Activated CD4-positive, alpha-beta memory T cell treated with anti-CD3 and anti-CD28 coated beads, Interleukin-2, amount 10 ng/mL, durations not matched to agents 7 days and 5 days (primary cell): ENCODE data around the gene DGKD. TPM values are rescaled to one million over a fixed set of nuclear protein-coding genes. Genes with fewer than 3 reads are reported as not detected.

Experiments used
- CTCF ChIA-PET: fragments of 350-600 bp; sonication (Branson Sonifier 250); formaldehyde crosslinking; loops from one replicate; lab custom pipeline; 2021; ENCODE audit warnings: antibody characterized with exemption, inconsistent platforms; lab: Charles Lee
- POLR2A ChIA-PET: fragments of 350-600 bp; sonication (Branson Sonifier 250); formaldehyde crosslinking; loops from one replicate; lab custom pipeline; 2021; ENCODE audit warnings: antibody characterized with exemption; lab: Charles Lee
- DNase-seq: peaks from one replicate; pipeline ENCODE4 v3.0.0-alpha.2; 2020
- H3K27ac Mint-ChIP-seq: one replicate; pipeline ENCODE4 v1.8.0; 2021; ENCODE audit warnings: mild to moderate bottlenecking, mixed read lengths
- H3K27me3 Mint-ChIP-seq: one replicate; pipeline ENCODE4 v1.8.0; 2021; ENCODE audit warnings: mixed read lengths
- H3K36me3 Mint-ChIP-seq: one replicate; pipeline ENCODE4 v1.8.0; 2021; ENCODE audit warnings: low read depth, mixed read lengths
- H3K4me1 Mint-ChIP-seq: one replicate; pipeline ENCODE4 v1.8.0; 2021; ENCODE audit warnings: mixed read lengths
- H3K4me3 Mint-ChIP-seq: one replicate; pipeline ENCODE4 v1.8.0; 2021; ENCODE audit warnings: mild to moderate bottlenecking, mixed read lengths
- H3K9me3 Mint-ChIP-seq: one replicate; pipeline ENCODE4 v1.8.0; 2021; ENCODE audit warnings: mixed read lengths
- total RNA-seq, 2 experiments: library from RNA; stranded (reverse); gene quantifications; one replicate each; pipeline ENCODE4 v1.2.3, GENCODE V29; 2021

DGKD gene
- total RNA-seq, 2 experiments from 2014 or later = 77.8 to 78.3 TPM

- peak; percentile 65 for DNase-seq
- Mint-ChIP-seq H3K9me3 (peaks cover 1% of the 10 kb centered on the region), H3K27ac (peak overlapping the region; percentile 99), H3K4me1 (peaks cover 97% of the 10 kb centered on the region), H3K27me3 (no peaks in the 10 kb centered on the region), H3K36me3 (peaks cover 53% of the 10 kb centered on the region), H3K4me3 (peak overlapping the region; percentile 76)
- ChIA-PET CTCF (interaction anchor here (1.0 to 3.0 kb wide), 8 partner anchors 9 to 65 kb away, joined by 3 to 31 read pairs (median 6); no protein-coding TSS in a partner anchor), POLR2A (interaction anchor here (0.7 to 5.9 kb wide), 14 partner anchors 9 to 648 kb away, joined by 3 to 42 read pairs (median 4); no protein-coding TSS in a partner anchor)
These were observed 64.7 kb downstream of the DGKD start for GRCh38 chr2:233418761-233419546.

GRCh38 chr2:233419602-233420391 lies 65.5 kb downstream of the DGKD start:
- H3K27me3 Mint-ChIP-seq = no peaks in the 10 kb centered on the region
- POLR2A ChIA-PET = interaction anchor here (0.7 to 5.9 kb wide), 12 partner anchors 8 to 649 kb away, joined by 3 to 42 read pairs (median 5); no protein-coding TSS in a partner anchor
- peaks cover 5% of the 10 kb centered on the region for H3K9me3 Mint-ChIP-seq
- peaks cover 95% of the 10 kb centered on the region for H3K4me1 Mint-ChIP-seq
- peak overlapping the region; percentile 99 for H3K27ac Mint-ChIP-seq
- peak; percentile 70 for DNase-seq
- peaks cover 56% of the 10 kb centered on the region for H3K36me3 Mint-ChIP-seq
- peak overlapping the region; percentile 76 for H3K4me3 Mint-ChIP-seq
- CTCF ChIA-PET = interaction anchor here (0.8 to 3.0 kb wide), 7 partner anchors 10 to 66 kb away, joined by 4 to 31 read pairs (median 7); no protein-coding TSS in a partner anchor

- ChIA-PET POLR2A (interaction anchor here (0.9 to 5.9 kb wide), 11 partner anchors 11 to 169 kb away, joined by 3 to 42 read pairs (median 5); partner anchors contain the start of gene USP40), CTCF (interaction anchor here (1.1 to 2.5 kb wide), 7 partner anchors 11 to 342 kb away, joined by 3 to 35 read pairs (median 4); no protein-coding TSS in a partner anchor)
- peaks cover 62% of the 10 kb centered on the region for H3K36me3 Mint-ChIP-seq
- peak overlapping the region; percentile 76 for H3K4me3 Mint-ChIP-seq
- no peak for DNase-seq
- H3K27me3 Mint-ChIP-seq = no peaks in the 10 kb centered on the region
- H3K27ac Mint-ChIP-seq = peak overlapping the region; percentile 99
- peaks cover 90% of the 10 kb centered on the region for H3K4me1 Mint-ChIP-seq
- peaks cover 5% of the 10 kb centered on the region for H3K9me3 Mint-ChIP-seq
These were observed 67.0 kb downstream of the DGKD start for GRCh38 chr2:233421091-233421816.

GRCh38 chr2:233422050-233422639 lies 67.9 kb downstream of the DGKD start:
- peak overlapping the region; percentile 70 for H3K4me3 Mint-ChIP-seq
- ChIA-PET POLR2A (interaction anchor here (0.9 to 5.9 kb wide), 13 partner anchors 10 to 361 kb away, joined by 3 to 42 read pairs (median 4); partner anchors contain the start of gene USP40), CTCF (interaction anchor here (0.7 to 2.5 kb wide), 9 partner anchors 12 to 343 kb away, joined by 3 to 35 read pairs (median 4); no protein-coding TSS in a partner anchor)
- H3K36me3 Mint-ChIP-seq = peaks cover 67% of the 10 kb centered on the region
- peaks cover 12% of the 10 kb centered on the region for H3K9me3 Mint-ChIP-seq
- H3K27ac Mint-ChIP-seq = peak overlapping the region; percentile 99
- H3K27me3 Mint-ChIP-seq = no peaks in the 10 kb centered on the region
- DNase-seq = peak; percentile 85
- H3K4me1 Mint-ChIP-seq = peaks cover 92% of the 10 kb centered on the region

- POLR2A ChIA-PET = interaction anchor here (0.9 to 5.9 kb wide), 9 partner anchors 11 to 362 kb away, joined by 3 to 42 read pairs (median 5); no protein-coding TSS in a partner anchor
- Mint-ChIP-seq H3K4me3 (no peak overlapping the region), H3K36me3 (peaks cover 71% of the 10 kb centered on the region), H3K27ac (peak overlapping the region; percentile 99), H3K4me1 (peaks cover 91% of the 10 kb centered on the region), H3K27me3 (no peaks in the 10 kb centered on the region), H3K9me3 (peaks cover 12% of the 10 kb centered on the region)
- CTCF ChIA-PET = interaction anchor here (0.7 to 3.1 kb wide), 10 partner anchors 12 to 69 kb away, joined by 3 to 35 read pairs (median 6); no protein-coding TSS in a partner anchor
- DNase-seq = no peak
These were observed 68.6 kb downstream of the DGKD start for GRCh38 chr2:233422649-233423551.

GRCh38 chr2:233423552-233423860 lies 69.2 kb downstream of the DGKD start:
- no peak overlapping the region for H3K4me3 Mint-ChIP-seq
- H3K9me3 Mint-ChIP-seq = peaks cover 12% of the 10 kb centered on the region
- no peak for DNase-seq
- ChIA-PET CTCF (interaction anchor here (2.4 to 3.1 kb wide), 2 partner anchors 19 to 20 kb away, joined by 10 to 13 read pairs; no protein-coding TSS in a partner anchor), POLR2A (interaction anchor here (1.4 kb wide), 1 partner anchor 11 kb away, joined by 5 read pairs; no protein-coding TSS in a partner anchor)
- H3K36me3 Mint-ChIP-seq = peaks cover 76% of the 10 kb centered on the region
- H3K27me3 Mint-ChIP-seq = no peaks in the 10 kb centered on the region
- peaks cover 90% of the 10 kb centered on the region for H3K4me1 Mint-ChIP-seq
- peak overlapping the region; percentile 99 for H3K27ac Mint-ChIP-seq

- Mint-ChIP-seq H3K36me3 (peaks cover 78% of the 10 kb centered on the region), H3K4me3 (no peak overlapping the region), H3K27ac (peak overlapping the region; percentile 31), H3K9me3 (peaks cover 12% of the 10 kb centered on the region), H3K4me1 (peaks cover 90% of the 10 kb centered on the region), H3K27me3 (no peaks in the 10 kb centered on the region)
- no peak for DNase-seq
- CTCF ChIA-PET = interaction anchor here (2.4 to 3.1 kb wide), 2 partner anchors 19 kb away, joined by 10 to 13 read pairs; no protein-coding TSS in a partner anchor
- POLR2A ChIA-PET = no interaction called here
These were observed 70.1 kb downstream of the DGKD start for GRCh38 chr2:233424154-233424951.

GRCh38 chr2:233426619-233427342 lies 72.5 kb downstream of the DGKD start:
- ChIA-PET CTCF (interaction anchor here (0.7 to 2.6 kb wide), 4 partner anchors 12 to 22 kb away, joined by 3 to 14 read pairs (median 4); no protein-coding TSS in a partner anchor), POLR2A (no interaction called here)
- Mint-ChIP-seq H3K27ac (peak overlapping the region; percentile 9), H3K4me1 (peaks cover 84% of the 10 kb centered on the region), H3K36me3 (peaks cover 83% of the 10 kb centered on the region), H3K4me3 (no peak overlapping the region), H3K9me3 (peaks cover 12% of the 10 kb centered on the region), H3K27me3 (no peaks in the 10 kb centered on the region)
- peak; percentile 42 for DNase-seq

GRCh38 chr2:233428008-233428407 lies 73.7 kb downstream of the DGKD start:
- Mint-ChIP-seq H3K4me1 (peaks cover 72% of the 10 kb centered on the region), H3K27ac (no peak overlapping the region), H3K27me3 (no peaks in the 10 kb centered on the region), H3K4me3 (no peak overlapping the region), H3K9me3 (peaks cover 12% of the 10 kb centered on the region), H3K36me3 (peaks cover 76% of the 10 kb centered on the region)
- CTCF ChIA-PET = interaction anchor here (1.5 to 2.6 kb wide), 3 partner anchors 10 to 24 kb away, joined by 3 to 14 read pairs (median 6); no protein-coding TSS in a partner anchor
- POLR2A ChIA-PET = interaction anchor here (1.1 kb wide), 1 partner anchor 8 kb away, joined by 3 read pairs; no protein-coding TSS in a partner anchor
- DNase-seq = no peak
